ENCODE measurements around the gene GALNT2.

The GALNT2 gene

GRCh38 chr1:230195199-230195598 is 128.2 kb downstream of the GALNT2 start:
- DNase-seq: no peak

DNA sequence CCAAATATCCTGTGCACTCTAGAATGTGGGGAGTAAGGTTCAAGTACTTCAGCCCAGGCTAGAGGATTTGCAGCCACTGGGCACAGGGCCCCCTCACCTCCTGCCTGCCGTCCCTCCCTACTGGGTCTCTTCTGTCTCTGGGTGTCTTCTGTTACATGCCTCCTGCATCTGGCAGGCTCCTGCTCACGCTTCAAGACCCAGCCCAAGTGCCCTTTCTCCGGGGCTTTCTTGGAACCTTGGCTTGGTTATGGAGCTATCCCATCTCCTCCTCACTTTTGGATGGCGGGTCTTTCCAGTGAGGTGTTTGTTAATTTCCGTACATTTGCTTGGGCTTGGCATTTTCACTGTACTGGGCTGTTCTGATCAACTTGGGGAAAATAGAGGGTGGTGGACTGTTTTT is 129.0 kb downstream of the GALNT2 start:
- DNase-seq: no peak

GRCh38 chr1:230197644-230198567 is 130.9 kb downstream of the GALNT2 start:
- no peak for DNase-seq

DNA sequence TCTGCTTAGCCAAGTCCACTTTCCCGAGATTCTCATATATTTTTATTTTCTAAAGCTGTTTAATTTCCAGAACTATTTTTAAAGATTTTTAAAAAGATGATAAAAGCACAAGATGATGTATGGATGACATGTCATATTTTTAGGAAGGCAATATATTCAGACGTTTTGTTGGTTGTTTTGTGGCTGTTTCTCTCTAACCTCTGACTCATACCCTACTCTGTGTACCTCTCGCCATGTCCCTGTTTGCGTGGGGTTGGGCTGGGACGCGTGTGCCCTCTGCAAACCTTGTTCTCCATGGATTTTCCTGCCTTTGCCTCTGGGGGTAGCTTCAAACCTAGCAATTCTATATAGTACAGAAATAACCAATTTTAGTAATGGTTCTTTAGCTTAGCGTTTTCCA is 132.0 kb downstream of the GALNT2 start:
- no peak for DNase-seq

DNA sequence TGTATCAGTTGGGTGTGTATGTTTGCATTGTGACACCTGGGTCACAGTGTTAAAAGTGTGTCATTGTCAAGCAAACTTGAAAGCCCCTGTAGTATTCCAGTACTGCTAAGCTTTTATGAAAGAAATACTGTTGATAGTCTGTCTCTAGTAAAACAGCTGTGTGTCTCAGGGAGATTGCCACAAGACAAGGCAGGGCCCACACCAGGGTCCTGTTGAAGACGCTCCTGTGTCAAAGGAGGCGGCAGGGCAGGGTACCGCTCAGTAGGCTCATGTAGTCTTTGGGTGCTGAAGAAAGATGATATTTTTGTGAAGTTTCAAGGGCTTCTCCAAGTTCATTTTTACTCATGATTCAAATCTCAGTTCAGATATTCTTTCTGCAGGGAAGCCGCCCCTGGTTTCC is 132.5 kb downstream of the GALNT2 start:
- no peak for DNase-seq

GRCh38 chr1:230200276-230200675 is 133.2 kb downstream of the GALNT2 start:
- DNase-seq: no peak

DNA sequence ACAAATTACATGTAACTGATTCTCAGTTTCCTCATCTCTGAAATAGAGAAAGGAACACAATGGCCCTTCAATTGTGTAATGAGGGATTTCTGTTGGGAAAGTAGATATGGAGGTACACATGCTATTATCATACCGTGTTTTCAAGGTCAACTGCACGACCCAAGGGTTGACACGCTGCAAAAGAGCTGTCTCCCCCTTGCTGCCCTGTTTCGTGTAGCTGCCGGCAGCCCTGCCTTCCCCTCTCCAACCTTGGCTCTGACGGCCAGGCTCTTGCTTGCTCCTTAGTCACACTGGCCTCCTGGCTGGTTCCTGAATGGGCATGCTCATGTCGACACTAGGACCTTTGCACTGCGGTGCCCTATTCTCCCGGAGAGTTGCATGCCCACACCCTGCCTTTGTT is 134.4 kb downstream of the GALNT2 start:
- DNase-seq: no peak

DNA sequence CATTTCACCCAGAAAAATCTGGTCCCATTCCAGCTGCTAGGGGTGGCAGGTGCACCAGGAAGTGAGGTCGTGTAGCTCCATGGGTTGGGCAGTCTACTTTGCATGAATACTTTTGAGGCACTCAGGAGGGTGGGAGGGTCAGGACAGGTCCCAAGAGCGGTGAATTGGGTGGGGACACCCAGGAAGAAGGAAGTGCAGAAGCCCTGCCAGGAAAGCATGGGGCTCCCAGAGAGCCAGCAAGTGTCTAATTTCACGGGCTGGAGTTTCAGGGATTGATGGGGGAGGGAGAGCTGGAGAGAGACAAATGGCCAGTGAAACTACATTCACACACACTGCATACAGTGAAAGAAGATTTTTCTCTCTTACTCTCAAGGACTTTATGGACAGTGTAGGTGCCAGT is 137.8 kb downstream of the GALNT2 start:
- DNase-seq: no peak

DNA sequence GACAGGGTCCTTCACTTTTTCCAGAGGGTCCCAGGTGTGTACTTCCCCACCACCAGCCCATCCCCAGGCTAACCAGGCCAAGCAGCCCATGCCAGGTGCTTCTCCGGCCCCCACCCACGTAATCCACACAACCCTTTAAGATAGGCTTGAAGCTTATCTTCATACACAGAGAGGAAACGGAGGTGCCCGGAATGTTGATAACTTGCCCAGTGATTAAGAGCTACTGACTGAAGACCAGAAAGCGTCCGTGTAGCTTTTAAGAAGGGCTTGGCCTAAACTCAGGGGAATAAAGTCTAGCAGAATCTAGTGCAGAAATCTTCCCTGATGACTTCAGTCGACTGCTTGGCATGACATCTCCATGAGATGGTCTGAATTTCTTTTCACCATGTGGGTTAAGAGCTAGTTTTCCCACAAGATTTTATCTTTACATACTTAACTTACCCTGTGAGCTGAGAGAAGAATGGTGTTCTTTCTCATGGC is 138.7 kb downstream of the GALNT2 start:
- DNase-seq: no peak

DNA sequence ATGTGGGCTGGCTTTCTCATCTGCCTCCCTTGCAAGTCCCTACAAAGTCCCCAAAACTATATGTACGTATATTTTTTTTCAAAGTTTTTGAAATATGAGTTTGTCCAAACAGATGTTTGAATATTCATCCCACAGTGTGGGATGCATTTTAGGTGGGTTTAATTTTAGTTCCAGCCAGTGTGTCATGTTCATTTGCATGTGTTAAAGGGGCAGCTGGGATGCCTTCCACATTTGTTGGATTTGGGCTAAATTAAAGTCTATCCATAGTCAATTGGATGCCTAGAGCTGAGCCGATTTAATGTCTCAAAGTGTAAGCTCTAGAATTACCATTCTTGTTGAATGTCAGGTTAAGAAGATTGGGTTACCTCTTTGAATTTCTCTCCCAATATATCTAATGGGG is 139.2 kb downstream of the GALNT2 start:
- DNase-seq: no peak

DNA sequence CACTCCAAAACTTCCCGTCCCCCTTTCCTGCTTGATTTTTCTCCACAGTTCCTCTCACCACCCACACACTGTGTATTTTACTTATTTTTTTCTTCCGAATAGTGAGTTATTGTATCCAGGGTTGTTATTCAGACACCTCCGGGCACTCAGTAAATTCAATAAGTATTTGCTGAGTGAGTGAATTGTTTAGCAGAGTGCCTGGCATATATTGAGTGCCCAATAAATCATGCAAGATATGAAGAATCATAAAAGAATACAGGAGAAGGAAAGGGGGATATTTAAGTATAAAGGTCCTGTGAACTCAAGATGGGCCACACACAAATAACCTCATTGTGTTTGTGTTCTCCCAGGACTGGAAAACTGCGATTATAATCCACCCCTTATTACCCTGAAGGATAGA is 139.9 kb downstream of the GALNT2 start:
- no peak for DNase-seq

- DNase-seq: no peak
These were observed 140.6 kb downstream of the GALNT2 start for GRCh38 chr1:230207598-230207997.

DNA sequence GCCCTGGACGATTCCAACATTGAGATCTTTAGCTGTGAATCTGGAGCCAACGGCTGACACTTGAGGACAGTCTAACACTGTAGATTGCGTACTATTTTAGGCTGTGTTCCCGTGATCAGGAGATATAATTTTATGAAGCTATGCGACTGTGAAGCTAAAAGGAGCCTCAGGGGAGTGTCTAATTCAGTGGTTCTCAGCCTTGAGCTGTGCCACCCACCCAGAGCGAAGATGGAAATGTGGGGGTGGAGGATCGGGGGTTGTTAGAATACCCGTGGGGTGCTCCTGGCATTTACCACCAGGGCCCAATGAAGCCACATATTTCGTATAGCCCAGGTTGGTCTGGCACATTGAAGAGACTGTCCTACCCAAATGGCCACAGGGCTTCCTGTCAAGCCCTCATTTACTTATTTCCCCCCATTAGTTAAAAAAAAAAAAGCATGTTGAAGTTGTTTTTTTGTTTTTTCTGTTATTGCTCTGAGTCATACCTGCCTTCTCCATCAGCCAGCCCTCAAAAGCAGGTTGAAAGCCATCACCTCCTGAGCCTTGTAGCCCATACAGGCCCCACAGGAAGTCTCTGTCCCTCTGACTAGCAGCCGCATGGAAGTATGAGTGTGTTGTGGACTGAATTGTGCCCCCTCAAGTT is 141.7 kb downstream of the GALNT2 start:
- DNase-seq: no peak

DNA sequence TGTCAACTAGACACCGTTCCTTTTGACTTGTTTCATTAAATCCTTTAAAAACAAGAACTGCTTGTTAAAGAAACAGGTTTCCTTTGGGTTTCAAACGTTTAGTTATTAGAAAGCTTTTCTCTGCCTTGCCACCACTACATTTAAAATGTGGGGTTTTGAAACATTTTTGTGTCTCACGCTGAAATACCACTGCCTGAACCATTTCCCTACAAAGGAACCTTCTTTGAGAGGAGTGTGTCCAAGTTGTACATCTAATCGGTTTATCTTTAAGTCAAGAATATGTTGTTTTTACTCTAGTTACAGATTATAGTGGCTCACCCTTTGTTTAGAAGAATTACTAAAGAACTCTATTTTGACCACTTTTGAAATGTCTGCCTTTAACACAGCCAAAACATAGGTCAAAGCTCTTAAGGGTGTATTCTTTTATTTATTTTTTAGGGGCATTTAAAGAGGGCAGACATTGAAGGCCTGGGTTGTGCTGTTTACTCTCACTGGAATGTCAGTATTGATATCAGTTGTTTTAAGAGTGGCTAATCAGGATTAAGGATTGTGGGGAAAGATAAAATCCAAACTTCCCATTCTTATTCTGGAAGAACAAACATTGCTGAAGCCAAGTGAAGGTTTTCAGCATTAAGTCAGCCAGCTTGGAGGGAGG is 143.4 kb downstream of the GALNT2 start:
- no peak for DNase-seq

DNA sequence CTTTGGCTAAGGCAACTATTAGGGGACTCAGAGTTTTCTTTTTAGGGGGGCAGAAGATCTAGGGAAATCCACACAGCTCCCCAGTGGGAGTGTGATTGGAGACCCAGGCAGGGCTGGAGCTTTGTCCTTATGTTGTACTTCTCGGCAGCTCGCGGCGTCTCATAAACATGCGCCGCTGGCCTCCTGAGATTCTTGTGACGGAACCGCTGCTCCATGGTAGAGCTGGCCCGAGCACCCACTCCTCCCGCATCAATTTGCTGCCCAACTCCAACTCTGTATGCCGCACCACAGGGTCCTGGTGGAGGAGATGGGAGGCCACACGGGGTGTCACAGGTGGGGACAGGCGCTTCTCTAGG is 143.9 kb downstream of the GALNT2 start:
- no peak for DNase-seq

DNA sequence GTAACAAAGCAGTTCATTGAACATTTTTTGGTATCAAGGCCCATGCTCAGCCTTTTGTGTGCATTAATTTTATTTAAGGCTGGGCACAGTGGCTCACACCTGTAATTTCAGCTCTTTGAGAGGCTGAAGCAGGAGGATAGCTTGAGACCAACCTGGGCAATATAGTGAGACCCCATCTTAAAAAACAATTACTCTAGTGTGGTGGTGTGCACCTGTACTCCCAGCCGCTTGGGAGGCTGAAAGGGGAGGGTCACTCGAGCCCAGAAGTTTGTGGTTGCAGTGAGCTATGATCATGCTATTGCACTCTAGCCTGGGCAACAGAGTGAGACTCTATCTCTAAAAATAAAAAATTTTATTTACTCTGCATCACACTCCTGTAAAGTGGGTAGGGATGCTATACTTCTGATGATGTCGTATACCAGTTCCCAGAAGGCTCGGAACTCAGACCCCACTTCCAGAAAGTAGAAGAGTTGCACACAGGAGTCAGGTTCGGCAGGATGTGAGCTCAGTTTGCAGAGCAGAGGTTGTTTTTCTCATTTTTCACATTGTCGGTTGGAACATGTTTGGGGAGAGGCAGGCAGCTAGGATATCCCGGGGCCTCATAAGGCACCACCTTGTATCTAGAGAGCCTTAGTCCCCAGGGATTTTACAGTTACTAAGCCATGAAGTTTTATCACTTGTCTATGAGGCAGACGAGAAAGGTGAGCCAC is 144.6 kb downstream of the GALNT2 start:
- no peak for DNase-seq

DNA sequence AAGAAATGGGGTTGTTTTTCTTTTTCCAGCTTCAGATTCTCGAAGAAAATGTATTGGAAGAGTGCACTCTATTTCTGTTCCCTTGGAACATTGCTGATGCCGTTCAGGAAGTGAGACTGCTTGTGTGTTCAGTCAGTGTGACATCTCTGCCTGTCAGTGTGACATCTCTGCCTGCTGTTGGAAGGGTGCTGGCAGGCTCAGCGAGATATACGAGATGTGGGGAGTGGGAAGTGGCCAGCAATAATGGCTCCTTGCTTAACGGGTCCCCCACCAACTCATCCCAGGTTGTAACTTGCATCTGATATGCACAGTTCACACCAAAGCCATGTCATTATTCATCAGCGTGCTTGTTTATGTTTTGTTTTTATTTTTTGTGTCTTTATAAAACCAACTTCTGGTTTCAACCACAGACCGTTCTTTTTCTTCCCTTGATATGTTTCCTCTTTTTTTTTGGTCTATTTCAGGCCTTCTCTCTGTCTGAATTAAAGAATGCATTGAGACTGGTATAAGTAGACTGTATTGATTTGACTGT is 145.4 kb downstream of the GALNT2 start:
- no peak for DNase-seq

- DNase-seq: no peak
These were observed 148.0 kb downstream of the GALNT2 start for GRCh38 chr1:230215031-230215430.

DNA sequence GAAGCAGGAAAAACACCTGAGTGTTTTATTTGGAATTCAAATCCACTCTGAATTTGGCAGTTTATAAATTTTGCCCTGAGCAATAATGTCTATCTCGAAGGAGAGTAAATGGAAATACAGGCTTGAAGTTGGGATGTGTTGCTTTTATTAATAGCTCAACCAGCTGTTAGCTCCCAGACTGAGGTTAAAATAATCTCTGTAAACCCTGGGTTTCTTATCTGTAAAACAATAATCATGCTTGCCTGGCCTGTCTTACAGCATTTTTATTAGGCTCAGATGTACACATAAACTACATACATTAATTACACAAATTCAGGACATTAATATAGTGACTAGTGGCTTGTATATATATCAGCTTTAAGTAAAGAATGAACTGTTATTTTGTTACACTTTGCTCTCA is 148.5 kb downstream of the GALNT2 start:
- DNase-seq: no peak

- no peak for DNase-seq
These were observed 149.9 kb downstream of the GALNT2 start for GRCh38 chr1:230216896-230217295.

DNA sequence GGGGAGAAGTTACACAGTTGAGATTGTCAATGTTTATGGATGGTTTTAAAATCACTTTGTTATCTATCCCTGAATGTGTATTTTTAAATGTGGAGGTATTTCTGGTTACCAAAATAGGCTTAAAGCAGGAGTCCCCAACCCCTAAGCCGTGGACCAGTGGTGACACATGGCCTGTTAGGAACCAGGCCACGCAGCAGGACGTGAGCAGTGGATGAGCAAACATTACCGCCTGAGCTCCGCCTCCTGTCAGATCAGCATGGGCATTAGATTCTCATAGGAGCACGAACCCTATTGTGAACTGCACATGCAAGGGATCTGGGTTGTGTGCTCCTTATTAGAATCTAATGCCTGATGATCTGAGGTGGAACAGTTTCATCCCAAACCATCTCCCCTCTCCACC is 151.6 kb downstream of the GALNT2 start:
- no peak for DNase-seq

GRCh38 chr1:230219174-230220067 is 152.4 kb downstream of the GALNT2 start:
- no peak for DNase-seq
